ENCODE measurements around the gene ACSL5.
"Not testable (repeated sequence)": the region's sequence is repeated elsewhere in the genome, so short reads cannot be mapped to it uniquely, and the experiment has no call there.

The ACSL5 gene

GRCh38 chr10:112394475-112394875 is 20.6 kb downstream of the ACSL5 start:
- TF ChIP-seq CTCF (IDR thresholded peaks at IDR 0.05): no peak
- peak; percentile 28 for DNase-seq (ENCODE audit: low spot score)
- H3K27ac ChIP-seq: no peak overlapping the region
- H3K4me3 ChIP-seq: no peak overlapping the region

- Histone ChIP-seq H3K27ac (no peak overlapping the region), H3K4me3 (no peak overlapping the region)
- no peak for DNase-seq (ENCODE audit: low spot score)
- TF ChIP-seq CTCF (IDR thresholded peaks at IDR 0.05): no peak
These were observed 22.1 kb downstream of the ACSL5 start for GRCh38 chr10:112395809-112396530.

GRCh38 chr10:112397592-112397991 is 23.7 kb downstream of the ACSL5 start:
- no peak for DNase-seq (ENCODE audit: low spot score)
- TF ChIP-seq CTCF (IDR thresholded peaks at IDR 0.05): no peak
- no peak overlapping the region for H3K4me3 ChIP-seq
- no peak overlapping the region for H3K27ac ChIP-seq

GRCh38 chr10:112402917-112403316 is 29.0 kb downstream of the ACSL5 start:
- Histone ChIP-seq H3K4me3 (no peak overlapping the region), H3K27ac (no peak overlapping the region)
- no peak for TF ChIP-seq CTCF (IDR thresholded peaks at IDR 0.05)
- DNase-seq (ENCODE audit: low spot score): no peak

- Histone ChIP-seq H3K27ac (no peak overlapping the region), H3K4me3 (no peak overlapping the region)
- no peak for DNase-seq (ENCODE audit: low spot score)
- no peak for TF ChIP-seq CTCF (IDR thresholded peaks at IDR 0.05)
These were observed 30.7 kb downstream of the ACSL5 start for GRCh38 chr10:112404617-112405016.

GRCh38 chr10:112406806-112407205 is 32.9 kb downstream of the ACSL5 start:
- not testable (repeated sequence) for H3K4me3 ChIP-seq; DNase-seq (ENCODE audit: low spot score); H3K27ac ChIP-seq

GRCh38 chr10:112407696-112408095 is 33.8 kb downstream of the ACSL5 start:
- Histone ChIP-seq H3K27ac (no peak overlapping the region), H3K4me3 (no peak overlapping the region)
- no peak for DNase-seq (ENCODE audit: low spot score)
- TF ChIP-seq CTCF (IDR thresholded peaks at IDR 0.05): no peak
